GM21526 (cell line): Measurements from ENCODE around the gene MAGEB6B.
"Not testable (repeated sequence)": the region's sequence is repeated elsewhere in the genome, so short reads cannot be mapped to it uniquely, and the experiment has no call there.

Experiments
- ATAC-seq: cut with Tn5 transposase; IDR thresholded peaks from one replicate; pipeline ENCODE4 v1.9.1; 2021; ENCODE audit warnings: moderate library complexity; ENCODE audit not compliant: unreplicated experiment, low FRiP score

Gene MAGEB6B

GRCh38 chrX:26160301-26160700, at the start of gene MAGEB6B:
TSS of gene MAGEB6B (plus strand) at chrX:26160601. CDS start at chrX:26160601, 0 bp downstream.
- no peak for ATAC-seq

- ATAC-seq = no peak
Observed at GRCh38 chrX:26138274-26138673, 22.1 kb upstream of the MAGEB6B start, which contains the start of gene MAGEB18. TSS of gene MAGEB18 (plus strand) at chrX:26138343. CDS start at chrX:26138986, 643 bp downstream.

- ATAC-seq = no peak
Observed at GRCh38 chrX:26146024-26146423, 14.4 kb upstream of the MAGEB6B start.

- ATAC-seq = no peak
Observed at GRCh38 chrX:26192204-26192603, 31.8 kb downstream of the MAGEB6B start, which contains the start of gene MAGEB6. TSS of gene MAGEB6 (plus strand) at chrX:26192440. CDS start at chrX:26193847, 1,407 bp downstream.

GRCh38 chrX:26203561-26203960, 43.2 kb downstream of the MAGEB6B start:
- no peak for ATAC-seq

- not testable (repeated sequence) for ATAC-seq
Observed at GRCh38 chrX:26204717-26205116, 44.3 kb downstream of the MAGEB6B start.

GRCh38 chrX:26208012-26208411, 47.6 kb downstream of the MAGEB6B start:
- ATAC-seq = no peak
